Hepatocyte (in vitro differentiated cells): Measurements from ENCODE around the gene EMILIN1.

ENCODE experiments used
- CTCF ChIP-seq: fragments of 200-600 bp; sonication (generic); IDR thresholded peaks from 2 replicates; pipeline ENCODE4 v1.5.1; 2016; ENCODE audit warnings: antibody characterized with exemption, mild to moderate bottlenecking; ENCODE audit not compliant: poor library complexity
- EZH2 ChIP-seq: fragments of 200-600 bp; sonication (generic); IDR thresholded peaks from 2 replicates; pipeline ENCODE4 v1.6.1; 2016; ENCODE audit warnings: antibody characterized with exemption, mild to moderate bottlenecking, borderline replicate concordance
- EZH2phosphoT487 ChIP-seq: fragments of 200-600 bp; sonication (generic); IDR thresholded peaks from one replicate; pipeline ENCODE4 v1.6.1; 2018; ENCODE audit warnings: antibody characterized with exemption, mild to moderate bottlenecking, low read depth, moderate library complexity; ENCODE audit not compliant: unreplicated experiment, severe bottlenecking

DNA sequence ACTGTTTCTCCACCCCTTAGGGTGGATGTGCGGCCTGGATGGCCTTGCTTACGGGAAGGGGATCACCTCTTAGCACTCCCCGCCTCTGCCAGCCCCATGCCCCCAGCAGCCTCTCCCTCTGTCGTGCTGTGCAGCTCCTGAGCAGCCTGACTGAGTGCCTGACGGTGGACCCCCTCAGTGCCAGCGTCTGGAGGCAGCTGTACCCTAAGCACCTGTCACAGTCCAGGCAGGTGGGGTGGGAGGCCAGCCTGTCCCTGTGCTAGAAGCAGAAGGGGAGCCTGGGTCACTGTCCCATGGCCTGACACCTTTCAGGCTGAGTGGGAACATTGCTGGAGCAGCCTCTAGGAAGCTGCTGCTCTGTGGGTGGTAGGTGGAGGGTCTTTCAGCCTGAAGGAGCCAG, 40.4 kb upstream of the EMILIN1 start:
- TF ChIP-seq CTCF (no peak), EZH2 (no peak), EZH2phosphoT487 (no peak)
